ENCODE results near the gene IGF1.

IGF1 gene

GRCh38 chr12:102429211-102430154 lies 50.9 kb downstream of the IGF1 start:
- DNase-seq (ENCODE audit: low read depth in 3 of 3, low spot score in 1 of 3), result no peak

GRCh38 chr12:102427543-102427941 lies 52.8 kb downstream of the IGF1 start:
- no peak for DNase-seq (ENCODE audit: low read depth in 3 of 3, low spot score in 1 of 3)

- DNase-seq (ENCODE audit: low read depth in 3 of 3, low spot score in 1 of 3), result no peak
Measured at GRCh38 chr12:102426599-102427542, 53.5 kb downstream of the IGF1 start.

- no peak for DNase-seq (ENCODE audit: low read depth in 3 of 3, low spot score in 1 of 3)
Measured at GRCh38 chr12:102425109-102426039, 55.0 kb downstream of the IGF1 start.

- DNase-seq (ENCODE audit: low read depth in 3 of 3, low spot score in 1 of 3), result no peak
Measured at GRCh38 chr12:102423462-102423861, 56.9 kb downstream of the IGF1 start.

- no peak for DNase-seq (ENCODE audit: low read depth in 3 of 3, low spot score in 1 of 3)
Measured at GRCh38 chr12:102421802-102422583, 58.4 kb downstream of the IGF1 start.

- DNase-seq (ENCODE audit: low read depth in 3 of 3, low spot score in 1 of 3), result no peak
Measured at GRCh38 chr12:102419094-102419764, 61.1 kb downstream of the IGF1 start.

GRCh38 chr12:102417055-102417454 lies 63.3 kb downstream of the IGF1 start:
- DNase-seq (ENCODE audit: low read depth in 3 of 3, low spot score in 1 of 3), result no peak

GRCh38 chr12:102415515-102415914 lies 64.8 kb downstream of the IGF1 start:
- DNase-seq (ENCODE audit: low read depth in 3 of 3, low spot score in 1 of 3), result no peak

- DNase-seq (ENCODE audit: low read depth in 3 of 3, low spot score in 1 of 3), result no peak
Measured at GRCh38 chr12:102413396-102413795, 67.0 kb downstream of the IGF1 start.

- DNase-seq (ENCODE audit: low read depth in 3 of 3, low spot score in 1 of 3), result no peak
Measured at GRCh38 chr12:102410511-102410910, 69.9 kb downstream of the IGF1 start.

- no peak for DNase-seq (ENCODE audit: low read depth in 3 of 3, low spot score in 1 of 3)
Measured at GRCh38 chr12:102408487-102409297, 71.7 kb downstream of the IGF1 start.

- no peak for DNase-seq (ENCODE audit: low read depth in 3 of 3, low spot score in 1 of 3)
Measured at GRCh38 chr12:102407776-102408486, 72.4 kb downstream of the IGF1 start.

- no peak for DNase-seq (ENCODE audit: low read depth in 3 of 3, low spot score in 1 of 3)
Measured at GRCh38 chr12:102406033-102406584, 74.3 kb downstream of the IGF1 start.

- DNase-seq (ENCODE audit: low read depth in 3 of 3, low spot score in 1 of 3), result no peak
Measured at GRCh38 chr12:102401087-102401486, 79.3 kb downstream of the IGF1 start.

- DNase-seq (ENCODE audit: low read depth in 3 of 3, low spot score in 1 of 3), result no peak
Measured at GRCh38 chr12:102399653-102400052, 80.7 kb downstream of the IGF1 start.

- no peak for DNase-seq (ENCODE audit: low read depth in 3 of 3, low spot score in 1 of 3)
Measured at GRCh38 chr12:102396276-102396675, 84.1 kb downstream of the IGF1 start.

GRCh38 chr12:102394200-102394599 lies 86.2 kb downstream of the IGF1 start:
- DNase-seq (ENCODE audit: low read depth in 3 of 3, low spot score in 1 of 3), result no peak
